GM18870 (cell line): ENCODE measurements around the gene ZNF862.

ENCODE experiments used
- ATAC-seq: cut with Tn5 transposase; IDR thresholded peaks from one replicate; pipeline ENCODE4 v1.9.1; 2021; ENCODE audit warnings: moderate library complexity; ENCODE audit not compliant: unreplicated experiment

Gene ZNF862

DNA sequence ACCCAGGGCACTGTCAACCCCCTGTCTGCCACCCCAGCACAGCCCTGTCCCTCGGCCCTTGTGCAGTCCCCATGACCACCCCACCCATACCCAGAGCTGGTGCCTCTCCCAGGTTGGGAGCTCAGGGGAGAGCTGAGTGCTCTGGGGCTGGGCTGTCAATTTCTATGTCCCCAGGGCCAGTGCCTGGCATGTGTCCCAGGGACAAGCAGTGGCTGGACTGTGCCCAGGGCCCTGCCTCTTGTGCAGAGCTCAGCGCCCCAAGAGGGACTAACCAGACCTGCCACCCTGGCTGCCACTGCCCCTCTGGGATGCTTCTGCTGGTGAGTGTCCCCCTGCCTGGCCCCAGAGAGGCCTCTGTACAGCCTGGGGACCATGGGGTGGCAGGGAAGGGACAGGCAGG is 29.0 kb upstream of the ZNF862 start:
- no peak for ATAC-seq

DNA sequence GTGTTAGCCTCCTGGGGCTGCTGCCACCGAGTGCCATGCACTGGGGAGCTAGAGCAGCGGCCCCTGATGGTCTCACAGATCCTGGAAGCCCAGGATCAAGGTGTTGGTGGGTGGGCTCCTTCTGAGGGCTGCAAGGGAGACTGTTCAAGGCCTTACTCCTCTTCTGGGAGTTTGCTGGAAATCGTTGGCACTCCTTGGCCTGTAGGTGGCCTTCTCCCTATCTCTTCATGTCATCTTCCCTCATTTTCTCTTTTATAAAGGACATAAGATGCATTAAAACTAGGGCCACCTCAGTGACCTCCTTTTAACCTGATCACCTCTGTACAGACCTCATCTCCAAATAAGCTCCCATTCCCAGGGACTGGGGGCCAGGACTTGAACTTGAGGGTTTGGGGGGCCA is 27.0 kb upstream of the ZNF862 start:
- ATAC-seq, result no peak

DNA sequence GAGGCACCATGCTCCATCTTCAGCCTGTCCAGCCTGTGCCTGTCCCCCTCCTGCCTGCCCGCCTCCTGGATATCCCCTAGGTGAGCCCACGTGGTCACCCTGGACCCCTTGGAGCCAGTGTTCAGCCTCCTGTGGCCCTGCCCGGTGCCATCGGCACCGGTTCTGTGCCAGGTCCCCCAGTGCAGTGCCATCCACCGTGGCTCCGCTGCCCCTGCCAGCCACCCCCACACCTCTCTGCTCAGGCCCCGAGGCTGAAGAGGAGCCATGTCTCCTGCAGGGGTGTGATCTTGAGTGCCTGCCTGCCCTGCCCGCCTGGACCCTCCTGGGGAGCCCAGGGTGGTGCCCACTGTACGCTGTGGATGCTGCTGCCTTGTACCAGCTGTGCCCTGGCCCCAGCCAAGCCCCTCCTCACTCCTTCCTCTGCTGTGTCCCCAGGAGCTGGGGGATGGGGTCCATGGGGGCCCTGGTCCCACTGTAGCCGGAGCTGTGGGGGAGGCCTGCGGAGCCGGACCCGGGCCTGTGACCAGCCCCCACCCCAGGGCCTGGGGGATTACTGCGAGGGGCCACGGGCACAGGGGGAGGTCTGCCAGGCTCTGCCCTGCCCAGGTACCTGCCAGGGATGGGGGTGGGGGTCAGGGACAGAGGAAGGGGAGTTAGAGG is 26.2 kb upstream of the ZNF862 start:
- ATAC-seq, result no peak

- ATAC-seq, result no peak
Measured at GRCh38 chr7:149813254-149814035, 24.7 kb upstream of the ZNF862 start.

GRCh38 chr7:149814494-149814893 is 23.7 kb upstream of the ZNF862 start:
- ATAC-seq, result no peak

DNA sequence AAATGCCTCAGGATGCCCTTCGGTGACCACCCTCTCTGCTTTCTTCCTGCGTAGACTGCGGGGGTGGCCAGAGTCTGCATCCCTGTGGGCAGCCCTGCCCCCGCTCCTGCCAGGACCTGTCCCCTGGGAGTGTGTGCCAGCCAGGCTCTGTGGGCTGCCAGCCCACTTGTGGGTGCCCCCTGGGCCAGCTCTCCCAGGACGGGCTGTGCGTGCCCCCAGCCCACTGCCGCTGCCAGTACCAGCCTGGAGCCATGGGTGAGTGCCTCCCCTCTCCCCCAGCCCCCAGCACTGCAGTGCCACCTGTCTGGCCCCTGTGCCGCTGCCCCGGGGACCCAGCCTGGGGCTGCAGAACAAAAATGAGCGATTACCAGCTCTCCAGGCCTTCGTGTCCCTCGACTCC is 23.1 kb upstream of the ZNF862 start:
- ATAC-seq, result no peak

- ATAC-seq, result no peak
Measured at GRCh38 chr7:149815661-149816266, 22.4 kb upstream of the ZNF862 start.

- ATAC-seq, result no peak
Measured at GRCh38 chr7:149816267-149816751, 21.9 kb upstream of the ZNF862 start.

GRCh38 chr7:149816794-149817193 is 21.4 kb upstream of the ZNF862 start:
- ATAC-seq, result no peak

- no peak for ATAC-seq
Measured at GRCh38 chr7:149817301-149817771, 20.8 kb upstream of the ZNF862 start.

- no peak for ATAC-seq
Measured at GRCh38 chr7:149817836-149818535, 20.2 kb upstream of the ZNF862 start.

GRCh38 chr7:149818536-149818840 is 19.7 kb upstream of the ZNF862 start:
- no peak for ATAC-seq

DNA sequence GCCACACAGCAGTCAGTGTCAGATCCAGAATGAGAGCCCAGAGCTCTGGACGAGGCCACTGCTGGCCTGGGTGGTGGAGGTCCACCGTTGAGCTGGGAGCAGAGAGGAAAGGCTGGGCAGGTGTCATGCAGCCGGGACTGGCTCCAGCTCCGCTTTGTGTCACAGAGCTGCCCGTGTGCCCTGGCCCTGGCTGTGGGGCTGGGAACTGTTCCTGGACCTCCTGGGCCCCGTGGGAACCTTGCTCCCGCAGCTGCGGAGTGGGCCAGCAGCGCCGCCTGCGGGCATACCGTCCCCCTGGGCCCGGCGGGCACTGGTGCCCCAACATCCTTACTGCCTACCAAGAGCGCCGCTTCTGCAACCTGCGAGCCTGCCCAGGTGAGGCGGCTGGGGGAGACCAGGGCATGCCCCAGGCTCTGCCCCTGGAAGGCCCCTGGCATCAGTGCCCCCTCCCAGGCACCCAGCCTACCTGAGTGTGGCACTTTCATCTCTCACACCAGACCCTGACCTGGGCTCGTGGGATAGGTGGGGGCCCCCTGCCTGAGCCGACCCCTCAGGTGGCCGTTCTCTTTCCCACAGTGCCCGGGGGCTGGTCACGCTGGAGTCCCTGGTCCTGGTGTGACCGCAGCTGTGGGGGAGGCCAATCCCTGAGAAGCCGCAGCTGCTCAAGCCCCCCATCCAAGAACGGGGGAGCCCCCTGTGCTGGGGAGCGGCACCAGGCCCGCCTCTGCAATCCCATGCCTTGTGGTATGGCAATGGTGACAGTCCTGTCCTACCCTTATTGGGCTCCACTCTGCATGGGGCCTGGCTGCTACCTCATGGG is 18.8 kb upstream of the ZNF862 start:
- no peak for ATAC-seq

- ATAC-seq, result no peak
Measured at GRCh38 chr7:149819961-149820340, 18.2 kb upstream of the ZNF862 start.

DNA sequence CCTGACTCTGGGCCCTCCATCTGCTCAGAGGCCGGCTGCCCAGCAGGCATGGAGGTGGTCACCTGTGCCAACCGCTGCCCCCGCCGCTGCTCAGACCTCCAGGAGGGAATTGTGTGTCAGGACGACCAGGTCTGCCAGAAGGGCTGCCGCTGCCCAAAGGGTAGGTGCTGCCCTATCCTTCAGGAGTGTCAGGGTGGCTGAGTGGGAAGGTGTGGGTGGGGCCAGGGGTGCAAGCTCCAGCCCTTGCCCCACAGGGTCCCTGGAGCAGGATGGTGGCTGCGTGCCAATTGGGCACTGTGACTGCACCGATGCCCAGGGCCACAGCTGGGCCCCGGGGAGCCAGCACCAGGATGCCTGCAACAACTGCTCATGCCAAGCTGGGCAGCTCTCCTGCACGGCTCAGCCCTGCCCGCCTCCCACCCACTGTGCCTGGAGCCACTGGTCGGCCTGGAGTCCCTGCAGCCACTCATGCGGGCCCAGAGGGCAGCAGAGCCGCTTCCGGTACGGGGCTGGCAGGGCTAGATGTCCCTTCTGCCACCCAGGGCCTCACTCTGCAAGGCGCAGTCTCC is 17.5 kb upstream of the ZNF862 start:
- no peak for ATAC-seq

DNA sequence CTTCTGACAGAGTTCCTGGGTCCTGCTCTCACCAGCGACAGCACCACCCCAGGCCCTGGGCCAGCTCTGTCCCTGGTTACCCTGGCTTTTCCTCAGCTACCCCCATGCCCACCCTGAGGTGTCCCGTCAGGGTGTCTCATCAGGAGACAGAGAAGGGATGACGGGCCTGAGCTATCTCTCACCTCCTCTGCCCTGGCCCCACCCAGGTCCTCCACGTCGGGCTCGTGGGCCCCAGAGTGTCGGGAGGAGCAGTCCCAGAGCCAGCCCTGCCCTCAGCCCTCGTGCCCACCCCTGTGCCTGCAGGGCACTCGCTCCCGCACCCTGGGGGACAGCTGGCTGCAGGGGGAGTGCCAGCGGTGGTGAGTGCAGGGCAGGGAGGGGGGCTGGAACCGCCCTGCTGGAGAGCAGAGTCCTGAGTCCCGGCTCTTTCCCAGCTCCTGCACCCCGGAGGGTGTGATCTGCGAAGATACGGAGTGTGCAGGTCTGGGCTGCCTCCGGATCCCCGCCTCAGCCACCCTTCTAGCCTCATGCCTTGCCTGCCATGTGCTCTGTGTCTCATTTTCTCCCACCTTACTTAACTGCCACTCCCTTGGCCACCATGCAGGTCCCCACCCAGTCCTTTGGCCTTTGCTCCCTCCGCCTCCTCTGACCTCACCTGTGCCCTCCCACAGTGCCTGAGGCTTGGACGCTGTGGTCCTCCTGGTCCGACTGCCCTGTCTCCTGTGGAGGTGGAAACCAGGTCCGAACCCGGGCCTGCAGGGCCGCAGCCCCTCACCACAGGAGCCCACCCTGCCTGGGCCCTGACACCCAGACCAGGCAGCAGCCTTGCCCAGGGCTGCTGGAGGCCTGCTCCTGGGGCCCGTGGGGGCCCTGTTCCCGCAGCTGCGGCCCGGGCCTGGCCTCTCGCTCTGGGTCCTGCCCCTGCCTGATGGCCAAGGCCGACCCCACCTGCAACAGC is 16.7 kb upstream of the ZNF862 start:
- ATAC-seq, result no peak

- ATAC-seq, result no peak
Measured at GRCh38 chr7:149822353-149822943, 15.7 kb upstream of the ZNF862 start.

- no peak for ATAC-seq
Measured at GRCh38 chr7:149823191-149823630, 15.0 kb upstream of the ZNF862 start.
